HCT116 (cell line): ENCODE measurements around the gene EMP2.
"Not testable (repeated sequence)": the region's sequence is repeated elsewhere in the genome, so short reads cannot be mapped to it uniquely, and the experiment has no call there.

Experiments
- ATF3 ChIP-seq: IDR thresholded peaks from 2 replicates; pipeline ENCODE4 v1.6.1; 2012
- CBX3 ChIP-seq: IDR thresholded peaks from 2 replicates; pipeline ENCODE4 v1.6.1; 2012; ENCODE audit warnings: low read depth
- CTCF ChIP-seq, 3 experiments: fragments of 200-600 bp in 1 of 3; sonication (generic) in 1 of 3; IDR thresholded peaks in 2 of 3; conservative IDR thresholded peaks in 1 of 3; 2 replicates each; pipeline ENCODE4 v1.5.1; 2012 to 2017; ENCODE audit warnings: low read depth in 2 of 3, low read length in 2 of 3, antibody characterized with exemption in 1 of 3, borderline replicate concordance in 1 of 3, control low read depth in 1 of 3, mild to moderate bottlenecking in 1 of 3, mixed read lengths in 1 of 3, mixed run types in 1 of 3, moderate library complexity in 1 of 3; ENCODE audit not compliant: insufficient read depth in 1 of 3
- EGR1 ChIP-seq: IDR thresholded peaks from 2 replicates; pipeline ENCODE4 v1.6.1; 2012; ENCODE audit warnings: low read depth
- EZH2 ChIP-seq: fragments of 200-600 bp; sonication (generic); IDR thresholded peaks from 2 replicates; pipeline ENCODE4 v1.6.1; 2017; ENCODE audit warnings: antibody characterized with exemption, mixed run types
- POLR2A ChIP-seq: IDR thresholded peaks from 2 replicates; pipeline ENCODE4 v1.7.0; 2011; ENCODE audit warnings: borderline replicate concordance; ENCODE audit not compliant: insufficient read depth, insufficient read length; ENCODE audit errors: extremely low read depth
- REST ChIP-seq: IDR thresholded peaks from 2 replicates; pipeline ENCODE4 v1.6.1; 2012; ENCODE audit warnings: low read depth
- SP1 ChIP-seq: IDR thresholded peaks from 2 replicates; pipeline ENCODE4 v1.6.1; 2012; ENCODE audit warnings: low read depth
- TCF7L2 ChIP-seq: IDR thresholded peaks from 2 replicates; pipeline ENCODE4 v1.7.0; 2011; ENCODE audit warnings: borderline replicate concordance, inconsistent platforms; ENCODE audit not compliant: insufficient read depth, insufficient read length; ENCODE audit errors: extremely low read depth
- YY1 ChIP-seq: IDR thresholded peaks from 2 replicates; pipeline ENCODE4 v1.6.1; 2011; ENCODE audit warnings: low read length, low read depth, moderate library complexity, mild to moderate bottlenecking; ENCODE audit not compliant: insufficient replicate concordance; ENCODE audit errors: extremely low read depth

- not testable (repeated sequence) for TF ChIP-seq REST; CTCF (IDR thresholded peaks at IDR 0.05 in 2 of 3, conservative IDR thresholded peaks at IDR 0.05 in 1 of 3; ENCODE audit: borderline replicate concordance in 1 of 3, insufficient read depth in 1 of 3, low read depth in 2 of 3, low read length in 2 of 3); ATF3; YY1; POLR2A; EGR1; SP1; CBX3; TCF7L2; EZH2
These were observed 41.0 kb upstream of the EMP2 start for GRCh38 chr16:10621216-10621949.
